Smooth muscle cell (in vitro differentiated cells): ENCODE data around the gene TMEM263. TPM values are rescaled to one million over a fixed set of nuclear protein-coding genes. Genes with fewer than 3 reads are reported as not detected.

Source experiments
- DNase-seq: peaks from one replicate; lab custom pipeline; 2025; ENCODE audit not compliant: unreplicated experiment; lab: John Stamatoyannopoulos, UW
- H2AFZ ChIP-seq: fragments of 200-600 bp; sonication (generic); 2 replicates; pipeline ENCODE4 v1.6.0; 2016; ENCODE audit warnings: antibody characterized with exemption, low read depth, mild to moderate bottlenecking
- H3F3A ChIP-seq: fragments of 200-600 bp; sonication (generic); 2 replicates; pipeline ENCODE4 v1.6.0; 2017; ENCODE audit warnings: antibody characterized with exemption, low read depth
- H3K27ac ChIP-seq: fragments of 200-600 bp; sonication (generic); 2 replicates; pipeline ENCODE4 v1.5.1; 2016; ENCODE audit warnings: low read depth, mild to moderate bottlenecking
- H3K27me3 ChIP-seq: fragments of 200-600 bp; sonication (generic); 2 replicates; pipeline ENCODE4 v1.6.1; 2016; ENCODE audit warnings: low read depth, mild to moderate bottlenecking
- H3K36me3 ChIP-seq: fragments of 200-600 bp; sonication (generic); 2 replicates; pipeline ENCODE4 v1.5.1; 2016; ENCODE audit warnings: low read depth
- H3K4me1 ChIP-seq: fragments of 200-600 bp; sonication (generic); 2 replicates; pipeline ENCODE4 v1.5.1; 2016; ENCODE audit warnings: low read depth
- H3K4me2 ChIP-seq: fragments of 200-600 bp; sonication (generic); 2 replicates; pipeline ENCODE4 v1.6.0; 2016; ENCODE audit warnings: mild to moderate bottlenecking
- H3K4me3 ChIP-seq: fragments of 200-600 bp; sonication (generic); 2 replicates; pipeline ENCODE4 v1.5.1; 2016; ENCODE audit warnings: mild to moderate bottlenecking
- H3K79me2 ChIP-seq: fragments of 200-600 bp; sonication (generic); 2 replicates; pipeline ENCODE4 v1.6.0; 2016; ENCODE audit warnings: low read depth, mild to moderate bottlenecking
- H3K9ac ChIP-seq: fragments of 200-600 bp; sonication (generic); 2 replicates; pipeline ENCODE4 v1.6.0; 2016; ENCODE audit warnings: low read depth
- H3K9me3 ChIP-seq: fragments of 200-600 bp; sonication (generic); replicated peaks from 2 replicates; pipeline ENCODE4 v1.5.1; 2016; ENCODE audit warnings: low read depth
- H4K20me1 ChIP-seq: fragments of 200-600 bp; sonication (generic); 2 replicates; pipeline ENCODE4 v1.6.0; 2016; ENCODE audit warnings: low read depth
- CTCF ChIP-seq: fragments of 200-600 bp; sonication (generic); IDR thresholded peaks from 2 replicates; pipeline ENCODE4 v1.5.1; 2017; ENCODE audit warnings: borderline replicate concordance, mild to moderate bottlenecking, antibody characterized with exemption; ENCODE audit not compliant: insufficient read depth, poor library complexity, severe bottlenecking
- WGBS: methylation state at CpG from one replicate; pipeline ENCODE4 v1.1.7; 2016; ENCODE audit warnings: low lambda C conversion rate; 5-methylcytosine and 5-hydroxymethylcytosine counted together
- polyA plus RNA-seq: library from polyadenylated mRNA; unstranded; fragments of >200 nt; fragmentation: Nextera tagmentation; extraction: Ambion mirVana; gene quantifications from 2 replicates; pipeline ENCODE4 v1.2.1, GENCODE V29; 2016
- total RNA-seq: library from RNA; depleted of rRNA; stranded (reverse); fragments of >200 nt; gene quantifications from 2 replicates; pipeline ENCODE4 v1.2.3, GENCODE V29; 2014

TMEM263 gene
- total and polyA plus RNA-seq, 2 experiments from 2014 or later, result 102 to 177 TPM

- DNase-seq, result no peak
- Histone ChIP-seq H3F3A (peaks cover 28% of the 10 kb centered on the region), H4K20me1 (peaks cover 21% of the 10 kb centered on the region), H3K27me3 (no peaks in the 10 kb centered on the region), H3K4me2 (peak overlapping the region; percentile 90), H3K9ac (peak overlapping the region; percentile 72), H3K9me3 (no peaks in the 10 kb centered on the region), H3K36me3 (no peaks in the 10 kb centered on the region), H3K27ac (peak overlapping the region; percentile 67), H2AFZ (no peak overlapping the region), H3K79me2 (peaks cover 14% of the 10 kb centered on the region), H3K4me1 (peaks cover 18% of the 10 kb centered on the region), H3K4me3 (peak overlapping the region; percentile 64)
- 56% methylated on average over 4 of the region's 4 CpGs for WGBS
- TF ChIP-seq CTCF, result no peak
These were observed 30.4 kb downstream of the TMEM263 start for GRCh38 chr12:106986135-106986534.

- no peak within 1 kb of the TSS for H2AFZ ChIP-seq
- no peaks in the 10 kb centered on the region for H3K27me3 ChIP-seq
- no peaks in the 10 kb centered on the region for H3K36me3 ChIP-seq
- H3K9ac ChIP-seq, result peak within 1 kb of the TSS; percentile 72
- H4K20me1 ChIP-seq, result peaks cover 15% of the 10 kb centered on the region
- peak; percentile 82 for DNase-seq
- peak within 1 kb of the TSS; percentile 90 for H3K4me2 ChIP-seq
- H3K79me2 ChIP-seq, result peaks cover 14% of the 10 kb centered on the region
- H3K27ac ChIP-seq, result peak within 1 kb of the TSS; percentile 67
- WGBS, result 2% methylated on average over 46 of the region's 50 CpGs
- H3K4me3 ChIP-seq, result peak within 1 kb of the TSS; percentile 64
- H3F3A ChIP-seq, result peaks cover 23% of the 10 kb centered on the region
- no peak for TF ChIP-seq CTCF
- H3K9me3 ChIP-seq, result no peaks in the 10 kb centered on the region
- peaks cover 18% of the 10 kb centered on the region for H3K4me1 ChIP-seq
These were observed 31.1 kb downstream of the TMEM263 start, which contains the start of gene MTERF2 for GRCh38 chr12:106986625-106987389. Gene MTERF2, minus strand, starts transcription at chr12:106987146. Its CDS starts 8,432 bp downstream, at chr12:106978714.

DNA sequence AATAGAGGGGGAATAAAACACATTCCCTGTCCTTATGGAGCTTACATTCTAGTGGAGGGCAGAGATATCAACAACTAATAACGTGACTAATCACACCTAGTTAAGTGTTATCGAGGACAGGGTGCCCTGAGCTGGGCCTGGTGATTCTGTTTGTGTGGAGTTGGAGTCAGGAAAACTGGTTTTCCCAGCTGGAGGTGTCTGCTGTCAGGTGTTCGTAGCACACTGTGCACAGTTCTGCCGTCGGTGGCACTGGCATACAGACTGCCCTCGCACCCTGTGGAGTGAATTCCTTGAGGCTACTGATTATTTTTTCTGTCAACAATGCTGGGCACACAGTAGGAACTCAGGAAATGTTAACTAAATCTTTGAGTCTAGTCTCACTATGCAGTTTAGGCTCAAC, 32.1 kb downstream of the TMEM263 start:
- Histone ChIP-seq H3K9me3 (no peaks in the 10 kb centered on the region), H3K79me2 (peaks cover 14% of the 10 kb centered on the region), H3K27ac (peak overlapping the region; percentile 67), H3F3A (peaks cover 15% of the 10 kb centered on the region), H3K4me3 (no peak overlapping the region), H3K9ac (no peak overlapping the region), H2AFZ (no peak overlapping the region), H3K36me3 (no peaks in the 10 kb centered on the region), H3K27me3 (no peaks in the 10 kb centered on the region), H3K4me2 (peak overlapping the region; percentile 90), H4K20me1 (peaks cover 13% of the 10 kb centered on the region), H3K4me1 (peaks cover 18% of the 10 kb centered on the region)
- 72% methylated on average over 6 of the region's 6 CpGs for WGBS
- no peak for TF ChIP-seq CTCF
- DNase-seq, result no peak
